Measurements from ENCODE around the gene SLC13A2.
"Not testable (repeated sequence)": the region's sequence is repeated elsewhere in the genome, so short reads cannot be mapped to it uniquely, and the experiment has no call there.

Gene SLC13A2

GRCh38 chr17:28519236-28519635 is 45.8 kb downstream of the SLC13A2 start:
- no peak for DNase-seq

DNA sequence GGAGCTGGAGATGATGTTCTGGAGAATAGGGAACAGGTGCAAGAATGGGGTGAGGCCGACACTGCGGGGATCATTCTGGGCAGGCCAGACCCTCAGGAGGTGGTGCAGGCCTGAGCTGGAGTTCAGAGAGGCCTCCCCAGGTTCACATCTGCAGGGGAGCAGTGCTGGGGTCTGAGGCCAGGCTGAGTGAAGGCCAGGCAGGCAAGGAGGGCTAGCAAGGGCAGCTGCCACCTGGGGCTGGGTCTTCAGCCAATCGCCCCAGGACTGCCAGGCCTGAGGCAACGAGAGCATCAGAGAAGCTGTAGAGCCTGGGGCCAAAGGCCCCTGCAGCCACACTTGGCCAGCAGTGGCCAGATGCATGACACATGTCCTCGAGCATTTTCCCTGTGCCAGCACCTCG is 47.2 kb downstream of the SLC13A2 start:
- no peak for DNase-seq

DNA sequence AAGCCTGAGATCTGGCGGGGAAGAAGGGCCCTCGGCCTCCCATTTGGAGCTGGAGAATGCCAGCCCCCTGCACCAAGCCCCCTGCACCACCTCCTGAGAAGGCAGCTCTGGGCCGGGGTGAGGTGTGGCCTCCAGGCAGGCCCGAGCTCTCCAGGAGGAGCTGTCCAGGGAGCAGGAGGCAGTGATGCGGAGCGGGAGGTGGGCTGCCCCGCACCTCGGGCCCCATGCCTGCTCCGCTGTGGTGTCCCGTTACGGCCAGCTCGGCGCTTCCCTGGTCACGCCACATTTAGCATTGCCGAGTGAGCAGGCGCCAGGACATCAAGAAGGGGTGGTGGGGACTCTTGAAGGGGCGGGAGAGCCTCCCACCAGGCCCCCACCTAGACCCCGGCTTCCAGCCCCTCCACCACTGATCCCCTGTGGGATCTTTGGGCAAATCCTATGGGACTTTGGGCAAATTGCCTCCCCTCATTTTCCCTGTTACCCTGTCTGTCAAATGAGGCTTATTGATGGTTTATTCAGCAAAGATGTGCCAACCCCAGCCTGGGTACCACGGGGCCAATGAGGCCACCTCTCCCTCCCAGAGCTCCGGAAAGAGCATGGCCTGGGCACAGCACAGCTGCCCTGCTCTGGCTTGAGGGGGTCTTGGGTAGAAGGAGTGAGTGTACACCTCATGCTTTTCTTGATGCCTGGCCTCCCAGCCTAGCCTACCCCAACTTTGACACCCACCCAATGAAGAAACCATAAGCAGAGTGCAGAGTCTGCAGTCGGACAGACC is 48.1 kb downstream of the SLC13A2 start:
- no peak for DNase-seq

GRCh38 chr17:28522281-28522680 is 48.8 kb downstream of the SLC13A2 start:
- DNase-seq = not testable (repeated sequence)

DNA sequence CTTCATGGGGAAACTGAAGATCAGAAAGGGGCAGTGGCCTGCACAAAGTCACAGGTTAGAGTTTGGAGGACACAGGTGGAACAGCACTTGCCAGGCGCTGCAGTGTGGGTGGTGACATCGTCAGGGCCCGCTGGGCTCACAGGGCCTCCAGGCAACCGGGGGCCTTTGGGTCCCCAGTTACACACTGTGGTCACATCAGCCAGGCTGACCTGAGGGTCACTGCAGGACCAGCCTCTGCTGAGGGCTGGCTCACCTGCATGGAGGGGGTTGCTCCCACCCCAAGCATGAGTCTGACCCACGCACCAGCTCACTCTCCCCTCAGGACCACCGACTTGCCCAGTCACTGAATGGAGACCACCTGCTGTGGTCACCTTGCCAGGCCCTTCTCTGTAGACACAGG is 49.7 kb downstream of the SLC13A2 start:
- no peak for DNase-seq

GRCh38 chr17:28523876-28524275 is 50.4 kb downstream of the SLC13A2 start:
- no peak for DNase-seq

- DNase-seq = peak; percentile 37
Measured at GRCh38 chr17:28524476-28525424, 51.3 kb downstream of the SLC13A2 start.

DNA sequence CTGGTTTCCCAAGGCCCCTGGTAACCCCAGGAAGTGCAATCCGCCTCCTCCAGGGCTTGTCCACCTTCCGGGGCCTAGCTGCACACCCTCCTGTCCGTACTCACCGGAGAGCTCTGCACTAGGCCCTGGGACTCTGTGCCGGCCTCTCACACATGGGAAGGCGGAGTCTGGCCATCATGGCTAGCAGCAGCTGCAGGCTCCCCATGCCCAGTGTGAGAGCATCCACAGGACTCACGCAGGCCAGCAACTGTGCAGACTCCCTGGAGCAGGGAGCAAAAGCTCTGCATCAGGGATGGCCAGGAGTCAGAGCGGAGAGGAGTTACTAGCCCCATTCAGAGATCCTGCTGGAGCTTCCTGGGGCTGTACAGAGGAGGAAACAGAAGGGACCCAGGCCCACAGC is 52.9 kb downstream of the SLC13A2 start:
- DNase-seq = no peak

- DNase-seq = no peak
Measured at GRCh38 chr17:28527181-28527681, 53.8 kb downstream of the SLC13A2 start.

DNA sequence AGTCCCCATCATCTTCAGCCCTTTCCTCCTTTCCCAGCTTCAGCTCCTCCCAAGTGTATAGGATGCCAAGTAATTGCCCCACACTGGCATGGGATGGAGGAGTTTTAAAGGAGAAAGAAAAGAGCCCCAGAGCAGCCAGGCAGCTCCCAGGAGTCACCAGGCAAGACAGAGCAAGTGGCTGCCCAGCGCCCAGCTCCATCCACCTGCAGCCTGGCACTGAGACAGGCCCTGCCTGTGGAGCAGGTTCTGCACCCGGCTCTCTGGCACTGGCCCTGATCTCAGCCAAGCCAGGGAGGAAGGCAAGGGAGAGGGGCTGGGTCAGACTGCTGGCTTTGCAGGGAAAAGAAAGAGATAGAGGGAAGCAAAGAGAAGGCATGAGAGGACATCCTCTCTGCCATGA is 54.4 kb downstream of the SLC13A2 start:
- DNase-seq = no peak

GRCh38 chr17:28528327-28529012 is 55.0 kb downstream of the SLC13A2 start:
- DNase-seq = no peak

DNA sequence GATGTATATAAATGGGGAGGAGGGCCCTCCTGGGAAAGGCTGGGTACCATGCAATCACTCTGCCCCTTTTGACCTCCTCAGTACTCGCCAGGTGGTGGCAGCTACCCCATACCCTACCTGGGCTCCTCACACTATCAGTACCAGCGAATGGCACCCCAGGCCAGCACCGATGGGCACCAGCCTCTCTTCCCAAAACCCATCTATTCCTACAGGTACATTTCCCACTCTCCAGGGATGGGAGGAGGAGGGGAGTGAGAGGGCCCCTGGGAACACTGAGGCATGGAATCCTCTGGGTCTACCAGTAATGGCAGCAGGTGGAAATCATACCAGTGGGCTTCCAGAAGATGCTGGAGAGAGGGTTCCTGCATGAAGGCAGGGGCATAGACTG is 55.6 kb downstream of the SLC13A2 start:
- DNase-seq = no peak

- DNase-seq = no peak
Measured at GRCh38 chr17:28530250-28530649, 56.8 kb downstream of the SLC13A2 start.

- no peak for DNase-seq
Measured at GRCh38 chr17:28530926-28531325, 57.5 kb downstream of the SLC13A2 start.

DNA sequence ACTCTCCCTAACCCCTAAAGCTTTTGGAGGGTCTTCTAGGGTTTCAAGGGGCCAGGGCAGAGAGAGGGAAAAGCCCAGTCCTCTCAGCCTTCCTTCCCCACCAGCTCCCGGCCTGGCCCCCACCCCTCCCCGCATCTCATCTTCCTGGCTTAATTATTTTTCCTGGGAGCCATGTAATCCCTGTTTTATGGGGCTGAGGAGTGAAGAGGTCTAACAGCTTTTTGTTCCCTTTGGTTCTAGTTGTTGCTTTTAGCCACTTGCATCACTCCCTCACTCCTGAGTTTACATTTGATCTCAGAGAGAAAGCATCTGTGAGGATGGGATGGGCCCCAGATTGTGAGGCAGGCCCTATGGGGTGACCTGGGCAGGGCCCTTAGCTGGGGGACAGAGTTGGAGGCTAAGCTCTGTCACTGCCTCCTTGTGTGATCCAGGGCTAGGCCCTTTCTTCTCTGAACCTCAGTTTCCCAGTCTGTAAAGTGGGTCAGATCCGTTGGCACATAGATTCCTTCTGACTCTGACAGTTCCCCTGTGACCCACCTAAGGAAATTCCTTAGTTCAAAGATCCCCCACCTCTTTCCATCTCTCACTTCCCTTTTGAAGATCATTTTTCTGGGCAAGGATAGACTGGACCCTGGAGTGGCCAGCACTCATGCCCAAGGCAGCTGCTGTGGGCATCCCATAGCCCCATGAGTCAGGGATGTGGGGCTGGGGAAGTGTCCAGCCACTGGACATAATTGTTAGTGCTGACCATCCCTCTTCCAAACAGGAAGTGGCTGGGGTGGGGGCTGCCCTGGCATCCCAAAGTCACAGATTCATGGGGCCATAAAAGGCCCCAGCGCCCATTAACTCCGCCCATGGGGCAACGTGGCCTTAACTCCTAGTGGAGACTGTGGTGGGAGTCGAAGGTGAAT is 58.9 kb downstream of the SLC13A2 start:
- no peak for DNase-seq

DNA sequence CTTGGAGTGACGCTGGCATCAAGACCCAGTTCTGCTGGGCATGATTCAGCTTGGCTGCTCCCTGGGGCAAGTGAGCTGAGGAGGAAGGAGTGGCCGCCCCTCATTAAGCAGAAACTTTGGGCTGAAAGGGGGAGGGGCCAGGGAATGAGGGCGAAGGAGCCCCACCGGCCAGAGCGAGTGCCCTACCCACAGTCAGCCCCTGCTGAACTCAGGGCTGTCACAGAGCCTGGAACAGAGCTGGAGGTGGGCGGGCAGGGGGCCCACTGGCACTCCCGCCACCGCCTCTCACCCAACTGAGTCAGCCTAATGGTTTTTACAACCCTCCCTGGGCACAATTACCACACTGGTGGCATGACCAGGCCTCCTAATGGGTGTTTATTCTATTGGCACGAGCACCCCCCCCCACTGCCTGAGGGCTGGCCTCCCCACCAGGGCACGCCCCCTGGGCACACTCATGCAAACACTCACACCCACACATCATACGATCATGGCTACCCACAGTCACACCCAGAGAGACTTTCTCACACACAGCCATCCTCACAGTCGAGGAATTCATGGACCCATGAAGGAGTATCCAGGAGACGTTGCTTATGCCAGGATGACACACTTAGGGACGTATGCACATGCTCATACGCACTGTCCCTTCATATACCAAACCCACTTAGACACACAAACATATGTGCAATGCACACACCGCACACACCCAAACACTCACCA is 59.8 kb downstream of the SLC13A2 start:
- no peak for DNase-seq

DNA sequence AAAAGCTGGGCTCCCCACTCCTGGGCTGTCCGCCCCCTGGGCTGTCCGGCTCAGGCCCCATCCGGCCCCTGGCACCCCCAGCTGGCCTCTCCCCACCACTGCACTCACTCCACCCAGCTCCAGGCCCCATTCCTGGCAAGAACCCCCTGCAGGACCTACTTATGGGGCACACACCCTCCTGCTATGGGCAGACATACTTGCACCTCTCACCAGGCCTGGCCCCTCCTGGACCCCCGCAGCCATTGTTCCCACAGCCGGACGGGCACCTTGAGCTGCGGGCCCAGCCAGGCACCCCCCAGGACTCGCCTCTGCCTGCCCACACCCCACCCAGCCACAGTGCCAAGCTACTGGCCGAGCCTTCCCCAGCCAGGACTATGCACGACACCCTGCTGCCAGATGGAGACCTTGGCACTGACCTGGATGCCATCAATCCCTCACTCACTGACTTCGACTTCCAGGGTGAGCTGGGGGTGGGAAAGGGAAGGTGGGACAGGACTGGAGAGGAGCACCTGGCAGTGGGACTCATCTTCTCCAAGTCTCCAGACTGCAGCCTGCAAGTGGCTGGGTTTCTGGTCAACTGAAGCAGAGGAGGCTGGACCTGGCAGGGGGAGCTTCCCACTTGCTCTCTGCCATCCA is 61.4 kb downstream of the SLC13A2 start:
- no peak for DNase-seq

- DNase-seq = no peak
Measured at GRCh38 chr17:28536532-28537218, 63.2 kb downstream of the SLC13A2 start.

DNA sequence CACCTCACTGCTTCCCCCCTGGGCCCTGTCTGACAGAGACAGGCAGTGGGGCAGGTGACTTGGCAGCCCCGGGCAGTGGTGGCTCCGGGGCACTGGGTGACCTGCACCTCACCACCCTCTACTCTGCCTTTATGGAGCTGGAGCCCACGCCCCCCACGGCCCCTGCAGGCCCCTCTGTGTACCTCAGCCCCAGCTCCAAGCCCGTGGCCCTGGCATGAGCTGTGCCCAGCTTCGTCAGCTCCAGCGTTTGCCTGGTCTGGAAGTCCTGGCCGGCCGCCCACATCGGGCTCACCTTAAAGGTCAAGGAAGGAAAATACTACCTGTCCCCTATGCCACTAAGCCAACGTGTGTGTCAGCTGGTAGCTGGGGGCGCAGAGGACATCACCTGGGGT is 63.8 kb downstream of the SLC13A2 start:
- DNase-seq = no peak

DNA sequence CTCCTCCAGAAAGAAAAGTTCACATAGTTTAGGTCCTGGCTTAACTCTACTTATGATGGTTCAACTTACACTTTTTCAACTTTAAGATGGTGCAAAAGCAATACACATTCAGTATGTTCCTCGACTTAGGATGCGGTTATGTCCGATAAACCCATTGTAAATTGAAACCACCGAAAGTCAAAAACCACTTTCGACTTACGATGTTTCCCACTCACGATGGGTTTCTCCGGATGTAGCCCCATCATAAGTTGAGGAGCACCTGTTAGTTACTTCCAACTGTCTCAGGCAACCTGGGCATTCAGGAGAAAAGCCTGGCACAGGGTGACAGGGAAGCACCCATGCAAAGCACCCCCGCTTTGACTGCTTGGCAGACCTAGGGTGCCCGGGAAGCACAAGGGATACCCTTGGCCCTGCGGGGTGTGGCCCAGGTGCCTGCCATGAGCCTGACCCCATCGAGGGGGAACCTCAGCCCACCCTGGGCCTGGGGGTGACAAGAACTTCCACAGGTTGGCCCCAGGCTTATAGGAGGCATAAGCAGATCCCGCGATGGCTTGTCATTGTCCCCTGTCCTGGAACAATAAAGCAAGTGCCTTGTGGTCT is 65.0 kb downstream of the SLC13A2 start:
- no peak for DNase-seq
